ENCODE results near the gene KCNJ6.
"Not testable (repeated sequence)": the region's sequence is repeated elsewhere in the genome, so short reads cannot be mapped to it uniquely, and the experiment has no call there.

DNA sequence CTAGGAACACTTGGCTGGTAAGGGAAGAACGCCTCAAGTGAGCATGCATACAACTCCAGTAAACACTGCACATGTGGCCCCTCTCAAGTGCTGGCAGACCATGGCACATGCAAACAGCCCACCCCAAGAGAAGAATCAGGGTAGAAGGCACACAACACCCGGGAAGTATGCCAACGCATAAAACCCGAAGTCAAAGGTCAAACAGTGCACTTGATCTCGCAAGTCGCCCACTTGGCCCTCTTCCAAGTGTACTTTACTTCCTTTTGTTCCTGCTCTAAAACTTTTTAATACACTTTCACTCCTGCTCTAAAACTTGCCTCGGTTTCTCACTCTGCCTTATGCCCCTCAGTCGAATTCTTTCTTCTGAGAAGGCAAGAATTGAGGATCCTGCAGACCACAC lies 4.0 kb upstream of the KCNJ6 start:
- TF ChIP-seq CTCF (IDR thresholded peaks at IDR 0.05; ENCODE audit: low read depth, low read length, missing input control); RAD21 (IDR thresholded peaks at IDR 0.05); REST (IDR thresholded peaks at IDR 0.05); GABPA (IDR thresholded peaks at IDR 0.05 in 1 of 2, conservative IDR thresholded peaks at IDR 0.05 in 1 of 2); YY1 (IDR thresholded peaks at IDR 0.05); JUND (IDR thresholded peaks at IDR 0.05); FOXA1 (IDR thresholded peaks at IDR 0.05): not testable (repeated sequence)
- TF ChIP-seq, protein P1, sequence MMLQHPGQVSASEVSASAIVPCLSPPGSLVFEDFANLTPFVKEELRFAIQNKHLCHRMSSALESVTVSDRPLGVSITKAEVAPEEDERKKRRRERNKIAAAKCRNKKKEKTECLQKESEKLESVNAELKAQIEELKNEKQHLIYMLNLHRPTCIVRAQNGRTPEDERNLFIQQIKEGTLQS (IDR thresholded peaks at IDR 0.05): not testable (repeated sequence)
- TF ChIP-seq, protein P2, sequence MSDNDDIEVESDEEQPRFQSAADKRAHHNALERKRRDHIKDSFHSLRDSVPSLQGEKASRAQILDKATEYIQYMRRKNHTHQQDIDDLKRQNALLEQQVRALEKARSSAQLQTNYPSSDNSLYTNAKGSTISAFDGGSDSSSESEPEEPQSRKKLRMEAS (IDR thresholded peaks at IDR 0.05): not testable (repeated sequence)
- peak; percentile 25 to 27 for TF ChIP-seq HNF4A (conservative IDR thresholded peaks at IDR 0.05)

All from liver (tissue), 3 donors.